ENCODE measurements around the gene ZSWIM4.
"Not testable (repeated sequence)": the region's sequence is repeated elsewhere in the genome, so short reads cannot be mapped to it uniquely, and the experiment has no call there.

ZSWIM4 gene

DNA sequence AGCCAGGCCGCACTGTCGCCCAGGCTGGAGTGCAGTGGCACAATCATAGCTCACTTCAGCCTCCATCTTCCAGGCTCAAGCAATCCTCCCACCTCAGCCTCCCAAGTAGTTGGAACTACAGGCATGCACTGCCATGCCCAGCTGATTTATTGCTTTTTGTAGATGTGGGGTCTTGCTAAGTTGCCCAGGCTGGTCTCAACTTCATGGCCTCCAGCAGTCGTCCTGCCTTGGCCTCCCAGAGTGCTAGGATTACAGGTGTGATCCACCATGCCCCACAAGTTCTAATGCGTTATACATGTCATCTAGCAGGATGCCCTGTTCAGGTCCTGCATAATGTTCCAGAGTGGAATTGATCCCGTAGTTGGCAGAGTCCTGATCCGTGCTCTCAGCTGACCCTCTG is 16.4 kb upstream of the ZSWIM4 start:
- DNase-seq: no peak

GRCh38 chr19:13779794-13780193 is 15.4 kb upstream of the ZSWIM4 start:
- DNase-seq: not testable (repeated sequence)

- no peak for DNase-seq
These were observed 13.7 kb upstream of the ZSWIM4 start for GRCh38 chr19:13781547-13781946.

DNA sequence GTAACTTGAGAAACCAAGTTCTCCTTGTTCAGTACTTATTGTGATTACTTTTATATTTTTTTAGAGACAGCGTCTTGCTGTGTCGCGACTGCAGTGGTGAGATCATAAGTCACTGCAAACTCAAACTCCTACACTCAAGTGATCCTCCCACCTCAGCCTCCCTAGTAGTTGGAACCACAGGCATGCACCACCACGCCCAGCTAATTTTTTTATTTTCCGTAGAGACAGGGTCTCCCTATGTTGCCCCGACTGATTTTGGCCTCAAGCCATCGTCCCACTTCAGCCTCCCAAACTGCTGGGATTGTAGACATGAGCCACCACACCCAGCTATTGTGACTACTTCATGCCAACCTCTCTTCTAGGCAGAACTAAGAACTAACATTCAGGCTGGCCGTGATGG is 12.7 kb upstream of the ZSWIM4 start:
- no peak for DNase-seq

- no peak for DNase-seq
These were observed 11.4 kb upstream of the ZSWIM4 start for GRCh38 chr19:13783565-13784500.

GRCh38 chr19:13784731-13785452 is 10.4 kb upstream of the ZSWIM4 start:
- DNase-seq: peak; percentile 73

DNA sequence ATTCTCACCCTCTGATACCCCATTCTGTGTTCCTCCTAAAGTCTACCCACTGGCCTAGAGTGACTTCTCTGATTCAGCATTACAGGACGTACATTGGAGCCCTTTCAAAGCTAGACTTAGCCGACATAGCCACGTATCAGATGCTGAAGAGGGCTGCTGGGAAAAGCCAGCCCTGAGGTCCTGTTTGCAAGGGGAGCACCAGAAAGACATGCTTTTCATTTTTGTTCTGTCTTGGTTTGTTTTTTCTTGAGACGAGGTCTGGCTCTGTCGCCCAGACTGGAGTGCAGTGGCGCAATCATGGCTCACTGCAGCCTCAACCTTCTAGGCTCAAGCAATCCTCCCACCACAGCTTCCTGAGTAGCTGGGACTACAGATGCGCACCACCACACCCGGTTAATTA is 6.3 kb upstream of the ZSWIM4 start:
- no peak for DNase-seq

DNA sequence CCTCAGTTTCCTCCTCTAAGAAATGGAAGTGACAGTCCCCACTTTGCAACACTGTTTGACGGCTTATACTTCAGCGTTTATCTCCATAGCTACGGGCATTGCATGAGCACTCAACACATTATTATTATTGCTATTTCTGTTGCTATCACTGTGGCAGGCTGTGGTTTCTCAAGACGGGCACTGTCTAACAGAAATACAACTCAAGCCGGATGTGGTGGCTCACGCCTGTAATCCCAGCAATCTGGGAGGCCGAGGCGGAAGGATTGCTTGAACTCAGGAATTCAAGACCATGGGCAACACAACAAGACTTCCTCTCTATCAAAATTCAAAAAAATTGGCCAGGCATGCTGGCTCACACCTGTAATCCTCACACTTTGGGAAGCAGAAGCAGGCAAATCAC is 4.9 kb upstream of the ZSWIM4 start:
- no peak for DNase-seq

DNA sequence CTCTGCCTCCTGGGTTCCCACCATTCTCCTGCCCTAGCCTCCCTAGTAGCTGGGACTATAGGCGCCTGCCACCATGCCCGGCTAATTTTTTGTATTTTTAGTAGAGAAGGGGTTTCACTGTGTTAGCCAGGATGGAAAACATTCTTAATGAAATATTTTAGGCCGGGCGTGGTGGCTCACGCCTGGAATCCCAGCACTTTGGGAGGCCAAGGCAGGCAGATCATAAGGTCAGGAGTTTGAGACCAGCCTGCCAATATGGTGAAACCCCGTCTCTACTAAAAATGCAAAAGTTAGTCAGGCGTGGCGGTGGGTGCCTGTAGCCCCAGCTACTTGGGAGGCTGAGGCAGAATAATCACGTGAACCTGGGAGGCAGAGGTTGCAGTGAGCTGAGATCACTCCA is 1.9 kb upstream of the ZSWIM4 start:
- not testable (repeated sequence) for DNase-seq

GRCh38 chr19:13794398-13794756 is 866 bp upstream of the ZSWIM4 start:
- no peak for DNase-seq

GRCh38 chr19:13795595-13796300 is 505 bp downstream of the ZSWIM4 start:
- no peak for DNase-seq

- no peak for DNase-seq
These were observed 1.2 kb downstream of the ZSWIM4 start for GRCh38 chr19:13796301-13797057.

DNA sequence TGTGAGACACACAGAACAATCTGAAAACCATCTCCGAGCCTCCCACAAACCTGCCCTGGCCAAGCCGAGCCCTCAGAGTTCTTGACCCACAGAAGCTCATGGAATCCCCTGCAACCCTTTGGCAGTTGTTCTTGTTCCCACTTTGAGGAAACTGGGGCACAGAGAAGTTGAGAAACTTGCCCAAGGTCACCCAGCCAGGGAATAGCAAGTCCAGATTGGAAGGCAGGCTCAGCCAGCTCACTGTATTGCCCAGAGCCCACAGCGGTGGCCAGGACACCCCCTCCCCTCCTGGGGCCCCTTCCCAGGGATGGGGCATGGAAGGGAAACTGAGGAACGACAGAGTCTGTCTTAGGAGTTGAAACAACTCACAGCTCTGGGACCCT is 1.8 kb downstream of the ZSWIM4 start:
- DNase-seq: no peak

DNA sequence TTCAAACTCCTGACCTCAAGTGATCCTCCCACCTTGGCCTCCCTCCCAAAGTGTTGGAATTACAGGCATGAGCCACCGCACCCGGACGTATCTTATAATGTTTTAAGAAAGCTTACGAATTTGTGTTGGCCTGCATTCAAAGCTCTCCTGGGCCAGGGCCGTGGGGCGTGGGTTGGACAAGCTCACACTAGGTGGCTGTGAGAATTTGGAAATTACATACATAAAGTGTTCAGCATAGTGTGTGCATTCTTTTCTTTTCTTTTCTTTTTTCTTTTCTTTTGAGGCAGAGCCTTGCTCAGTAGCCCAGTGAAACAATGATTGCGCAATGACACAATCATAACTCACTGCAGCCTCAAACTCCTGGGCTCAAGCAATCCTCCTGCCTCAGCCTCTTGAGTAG is 2.6 kb downstream of the ZSWIM4 start:
- DNase-seq: no peak

- DNase-seq: no peak
These were observed 4.4 kb downstream of the ZSWIM4 start for GRCh38 chr19:13799669-13800068.

DNA sequence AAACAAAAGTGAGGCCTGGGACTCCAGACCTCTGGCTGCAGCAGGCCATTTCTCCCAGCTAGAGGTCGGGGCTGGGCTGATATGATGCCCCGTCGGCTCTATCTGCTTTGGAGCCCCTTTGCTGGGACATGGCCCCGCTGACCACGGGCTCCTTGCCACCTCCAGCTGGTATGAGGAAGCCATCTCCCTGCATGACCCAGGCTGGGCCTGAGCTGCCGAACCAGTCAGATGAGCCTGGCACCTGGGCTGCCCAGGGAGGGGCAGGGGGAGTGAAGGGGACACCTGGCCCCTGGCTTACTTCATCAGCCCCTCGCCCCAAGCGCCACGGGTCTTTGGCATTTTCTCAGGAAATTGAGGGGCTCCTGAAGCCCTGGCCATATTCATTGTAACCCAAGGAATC is 7.8 kb downstream of the ZSWIM4 start:
- DNase-seq: no peak

- no peak for DNase-seq
These were observed 9.8 kb downstream of the ZSWIM4 start for GRCh38 chr19:13804830-13805683.

GRCh38 chr19:13806728-13807127 is 11.5 kb downstream of the ZSWIM4 start:
- DNase-seq: no peak

DNA sequence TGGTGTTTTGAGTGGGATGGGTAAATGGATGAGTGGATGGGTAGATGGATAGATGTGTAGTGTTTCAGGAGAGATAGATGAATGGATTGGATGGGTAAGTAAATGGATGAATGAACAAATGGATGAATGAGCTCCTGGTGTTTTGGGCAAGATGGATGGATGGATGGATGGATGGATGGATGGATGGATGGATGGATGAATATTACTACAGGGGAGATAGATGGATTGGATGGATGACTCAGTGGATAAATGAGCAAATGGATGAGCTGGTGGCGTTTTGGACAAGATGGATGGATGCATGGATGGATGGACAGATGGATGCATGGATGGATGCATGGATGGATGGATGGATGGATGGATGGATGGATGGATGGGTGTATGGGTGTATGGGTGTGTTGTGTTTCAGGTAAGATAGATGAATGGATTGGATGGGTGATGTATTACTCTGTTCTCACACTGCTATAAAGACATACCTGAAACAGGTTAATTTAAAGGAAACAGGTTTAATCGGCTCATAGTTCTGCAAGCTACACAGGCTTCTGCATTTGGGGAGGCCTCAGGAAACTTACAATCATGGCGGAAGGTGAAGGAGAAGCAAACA is 12.3 kb downstream of the ZSWIM4 start:
- DNase-seq: no peak

GRCh38 chr19:13808856-13809255 is 13.6 kb downstream of the ZSWIM4 start:
- DNase-seq: no peak

GRCh38 chr19:13812544-13812943 is 17.3 kb downstream of the ZSWIM4 start:
- DNase-seq: no peak

GRCh38 chr19:13813147-13813546 is 17.9 kb downstream of the ZSWIM4 start:
- DNase-seq: no peak
